Ishikawa (cell line): ENCODE measurements around the gene SHISA9.

Experiments
- CEBPB ChIP-seq: IDR thresholded peaks from 2 replicates; pipeline ENCODE4 v1.6.1; 2012
- CREB1 ChIP-seq: IDR thresholded peaks from 2 replicates; pipeline ENCODE4 v1.6.1; 2012; ENCODE audit warnings: low read depth
- EGR1 ChIP-seq: IDR thresholded peaks from 2 replicates; pipeline ENCODE4 v1.6.1; 2012
- EP300 ChIP-seq: IDR thresholded peaks from 2 replicates; pipeline ENCODE4 v1.6.1; 2012; ENCODE audit warnings: borderline replicate concordance
- FOXM1 ChIP-seq: IDR thresholded peaks from 2 replicates; pipeline ENCODE4 v1.6.1; 2012; ENCODE audit warnings: low read depth, borderline replicate concordance
- MAX ChIP-seq: IDR thresholded peaks from 2 replicates; pipeline ENCODE4 v1.6.1; 2012
- NFIC ChIP-seq: IDR thresholded peaks from 2 replicates; pipeline ENCODE4 v1.6.1; 2012
- RAD21 ChIP-seq: IDR thresholded peaks from 2 replicates; pipeline ENCODE4 v1.6.1; 2012; ENCODE audit warnings: low read depth
- TAF1 ChIP-seq: IDR thresholded peaks from 2 replicates; pipeline ENCODE4 v1.6.1; 2012; ENCODE audit warnings: low read depth, mild to moderate bottlenecking
- TCF12 ChIP-seq: IDR thresholded peaks from 2 replicates; pipeline ENCODE4 v1.6.1; 2012; ENCODE audit warnings: low read depth
- TEAD4 ChIP-seq: IDR thresholded peaks from 2 replicates; pipeline ENCODE4 v1.6.1; 2012
- YY1 ChIP-seq: IDR thresholded peaks from 2 replicates; pipeline ENCODE4 v1.6.1; 2012; ENCODE audit warnings: low read depth
- ZBTB7A ChIP-seq: IDR thresholded peaks from 2 replicates; pipeline ENCODE4 v1.6.1; 2012; ENCODE audit warnings: low read depth
- TF ChIP-seq, protein P1 (sequence below): IDR thresholded peaks from 2 replicates; pipeline ENCODE4 v1.6.1; 2012
- TF ChIP-seq, protein P2 (sequence below): IDR thresholded peaks from 2 replicates; pipeline ENCODE4 v1.6.1; 2012; ENCODE audit warnings: low read depth, mild to moderate bottlenecking

The SHISA9 gene

GRCh38 chr16:12951392-12951791, 50.0 kb downstream of the SHISA9 start:
- TF ChIP-seq, protein P1, sequence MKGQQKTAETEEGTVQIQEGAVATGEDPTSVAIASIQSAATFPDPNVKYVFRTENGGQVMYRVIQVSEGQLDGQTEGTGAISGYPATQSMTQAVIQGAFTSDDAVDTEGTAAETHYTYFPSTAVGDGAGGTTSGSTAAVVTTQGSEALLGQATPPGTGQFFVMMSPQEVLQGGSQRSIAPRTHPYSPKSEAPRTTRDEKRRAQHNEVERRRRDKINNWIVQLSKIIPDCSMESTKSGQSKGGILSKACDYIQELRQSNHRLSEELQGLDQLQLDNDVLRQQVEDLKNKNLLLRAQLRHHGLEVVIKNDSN = no peak
- TF ChIP-seq FOXM1 (no peak), CEBPB (no peak), YY1 (no peak), EGR1 (no peak), EP300 (no peak), TCF12 (no peak), ZBTB7A (no peak), RAD21 (no peak)
- TF ChIP-seq, protein P2, sequence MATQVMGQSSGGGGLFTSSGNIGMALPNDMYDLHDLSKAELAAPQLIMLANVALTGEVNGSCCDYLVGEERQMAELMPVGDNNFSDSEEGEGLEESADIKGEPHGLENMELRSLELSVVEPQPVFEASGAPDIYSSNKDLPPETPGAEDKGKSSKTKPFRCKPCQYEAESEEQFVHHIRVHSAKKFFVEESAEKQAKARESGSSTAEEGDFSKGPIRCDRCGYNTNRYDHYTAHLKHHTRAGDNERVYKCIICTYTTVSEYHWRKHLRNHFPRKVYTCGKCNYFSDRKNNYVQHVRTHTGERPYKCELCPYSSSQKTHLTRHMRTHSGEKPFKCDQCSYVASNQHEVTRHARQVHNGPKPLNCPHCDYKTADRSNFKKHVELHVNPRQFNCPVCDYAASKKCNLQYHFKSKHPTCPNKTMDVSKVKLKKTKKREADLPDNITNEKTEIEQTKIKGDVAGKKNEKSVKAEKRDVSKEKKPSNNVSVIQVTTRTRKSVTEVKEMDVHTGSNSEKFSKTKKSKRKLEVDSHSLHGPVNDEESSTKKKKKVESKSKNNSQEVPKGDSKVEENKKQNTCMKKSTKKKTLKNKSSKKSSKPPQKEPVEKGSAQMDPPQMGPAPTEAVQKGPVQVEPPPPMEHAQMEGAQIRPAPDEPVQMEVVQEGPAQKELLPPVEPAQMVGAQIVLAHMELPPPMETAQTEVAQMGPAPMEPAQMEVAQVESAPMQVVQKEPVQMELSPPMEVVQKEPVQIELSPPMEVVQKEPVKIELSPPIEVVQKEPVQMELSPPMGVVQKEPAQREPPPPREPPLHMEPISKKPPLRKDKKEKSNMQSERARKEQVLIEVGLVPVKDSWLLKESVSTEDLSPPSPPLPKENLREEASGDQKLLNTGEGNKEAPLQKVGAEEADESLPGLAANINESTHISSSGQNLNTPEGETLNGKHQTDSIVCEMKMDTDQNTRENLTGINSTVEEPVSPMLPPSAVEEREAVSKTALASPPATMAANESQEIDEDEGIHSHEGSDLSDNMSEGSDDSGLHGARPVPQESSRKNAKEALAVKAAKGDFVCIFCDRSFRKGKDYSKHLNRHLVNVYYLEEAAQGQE = no peak

- TF ChIP-seq TEAD4 = no peak
Observed at GRCh38 chr16:12951976-12952375, 50.6 kb downstream of the SHISA9 start.

GRCh38 chr16:12958366-12958765, 57.0 kb downstream of the SHISA9 start:
- TF ChIP-seq CREB1 (no peak), TEAD4 (no peak), EP300 (no peak), EGR1 (no peak), NFIC (no peak), MAX (no peak), RAD21 (no peak), TAF1 (no peak), CEBPB (no peak), YY1 (no peak), ZBTB7A (no peak), FOXM1 (no peak), TCF12 (no peak)
- TF ChIP-seq, protein P2 = no peak
- TF ChIP-seq, protein P1 = no peak

DNA sequence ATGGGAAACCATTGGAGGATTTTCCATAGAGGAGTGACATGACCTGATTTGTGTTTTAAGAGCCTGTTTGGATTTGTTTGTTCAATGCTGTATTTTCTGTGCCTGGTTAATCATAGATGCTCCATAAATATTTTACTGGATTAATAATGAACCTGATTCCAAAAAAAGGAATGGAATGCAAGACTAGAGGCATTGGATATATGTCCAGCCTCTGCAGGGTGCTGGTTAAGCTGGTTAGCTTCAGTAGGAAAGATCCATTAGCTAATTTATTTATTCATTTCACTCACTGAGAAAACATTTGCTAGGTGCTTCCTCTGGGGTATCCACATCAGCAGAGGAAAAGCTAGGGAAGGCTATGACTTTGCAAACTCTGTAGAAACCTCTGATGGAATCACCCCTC, 57.7 kb downstream of the SHISA9 start:
- no peak for TF ChIP-seq YY1
- TF ChIP-seq NFIC = no peak

GRCh38 chr16:12961626-12962025, 60.2 kb downstream of the SHISA9 start:
- no peak for TF ChIP-seq NFIC
- TF ChIP-seq FOXM1 = no peak
- TF ChIP-seq TEAD4 = no peak
- TF ChIP-seq EP300 = no peak

- TF ChIP-seq ZBTB7A (no peak), MAX (no peak)
Observed at GRCh38 chr16:12964461-12964860, 63.1 kb downstream of the SHISA9 start.

- no peak for TF ChIP-seq EGR1
- no peak for TF ChIP-seq CEBPB
- no peak for TF ChIP-seq TCF12
- no peak for TF ChIP-seq EP300
- TF ChIP-seq, protein P1 = no peak
- no peak for TF ChIP-seq MAX
- no peak for TF ChIP-seq YY1
- no peak for TF ChIP-seq RAD21
- TF ChIP-seq NFIC = no peak
- TF ChIP-seq, protein P2 = no peak
- no peak for TF ChIP-seq TAF1
Observed at GRCh38 chr16:12965274-12965804, 63.9 kb downstream of the SHISA9 start.
